ENCODE measurements around the gene SP5.
"Not testable (repeated sequence)": the region's sequence is repeated elsewhere in the genome, so short reads cannot be mapped to it uniquely, and the experiment has no call there.

The SP5 gene

DNA sequence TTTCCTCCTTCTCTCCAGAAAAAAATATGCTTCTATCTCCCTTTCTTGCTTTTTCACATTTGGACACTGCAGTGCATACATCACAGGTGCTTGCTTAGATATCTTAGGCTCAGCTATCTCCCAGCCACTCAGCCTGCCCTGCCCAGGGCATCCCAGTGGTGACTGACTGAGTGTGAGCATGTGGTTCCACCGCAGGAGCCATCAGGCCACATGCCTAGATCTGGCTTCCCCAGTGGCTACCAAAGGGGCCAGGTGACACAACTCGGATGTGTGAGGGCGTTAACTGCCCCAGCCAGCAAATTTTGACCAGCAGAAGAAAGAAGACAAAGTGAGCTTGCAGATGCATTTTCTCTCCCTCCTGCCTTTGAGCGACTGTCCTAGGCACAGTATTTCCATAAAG lies 25.5 kb downstream of the SP5 start:
- FAIRE-seq = no peak

DNA sequence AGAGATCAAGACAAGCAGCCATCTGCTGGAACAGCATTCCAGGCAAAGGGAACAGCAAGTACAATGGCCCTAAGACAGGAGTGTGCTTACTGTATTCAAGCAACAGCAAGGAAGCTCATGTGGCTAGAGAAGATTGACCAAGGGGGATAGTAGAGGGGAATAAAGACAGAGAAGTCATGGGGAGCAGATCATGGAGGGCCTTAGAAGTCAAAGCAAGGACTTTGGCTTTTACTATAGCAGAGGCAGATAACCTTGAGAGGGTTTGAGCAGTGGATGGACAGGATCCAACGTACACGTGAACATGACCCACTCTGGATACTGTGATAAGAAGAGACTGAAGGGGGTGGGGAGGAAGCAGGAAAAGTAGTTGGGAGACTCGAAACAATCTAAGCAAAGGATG lies 26.9 kb downstream of the SP5 start:
- no peak for FAIRE-seq

DNA sequence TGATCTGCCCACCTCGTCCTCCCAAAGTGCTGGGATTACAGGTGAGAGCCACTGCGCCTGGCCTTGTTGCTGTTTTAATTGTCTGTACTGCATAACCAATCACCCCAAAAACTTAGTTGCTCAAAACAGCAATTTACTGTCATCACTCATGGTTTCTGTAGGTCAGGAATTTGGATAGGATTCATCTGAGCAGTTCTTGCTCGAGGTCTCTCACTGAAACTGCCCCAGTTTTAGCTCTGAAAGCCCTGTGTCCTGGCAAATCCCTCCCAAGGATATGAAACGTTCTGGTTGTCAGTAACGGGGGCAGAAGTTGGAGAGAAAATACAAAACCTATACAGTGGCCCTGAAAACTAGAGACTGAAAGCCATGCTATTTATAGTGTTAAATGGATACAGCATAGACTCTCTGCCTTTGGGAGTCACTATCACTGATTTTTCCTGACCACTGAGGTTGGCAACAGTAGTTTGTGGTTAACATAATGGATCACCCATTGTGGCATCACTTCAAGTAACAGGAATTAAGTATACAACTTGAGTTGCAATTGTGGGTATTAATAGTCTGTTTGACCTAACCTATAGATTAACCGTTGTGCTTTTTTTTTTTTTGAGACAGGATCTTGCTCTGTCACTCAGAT lies 27.9 kb downstream of the SP5 start:
- FAIRE-seq = no peak

DNA sequence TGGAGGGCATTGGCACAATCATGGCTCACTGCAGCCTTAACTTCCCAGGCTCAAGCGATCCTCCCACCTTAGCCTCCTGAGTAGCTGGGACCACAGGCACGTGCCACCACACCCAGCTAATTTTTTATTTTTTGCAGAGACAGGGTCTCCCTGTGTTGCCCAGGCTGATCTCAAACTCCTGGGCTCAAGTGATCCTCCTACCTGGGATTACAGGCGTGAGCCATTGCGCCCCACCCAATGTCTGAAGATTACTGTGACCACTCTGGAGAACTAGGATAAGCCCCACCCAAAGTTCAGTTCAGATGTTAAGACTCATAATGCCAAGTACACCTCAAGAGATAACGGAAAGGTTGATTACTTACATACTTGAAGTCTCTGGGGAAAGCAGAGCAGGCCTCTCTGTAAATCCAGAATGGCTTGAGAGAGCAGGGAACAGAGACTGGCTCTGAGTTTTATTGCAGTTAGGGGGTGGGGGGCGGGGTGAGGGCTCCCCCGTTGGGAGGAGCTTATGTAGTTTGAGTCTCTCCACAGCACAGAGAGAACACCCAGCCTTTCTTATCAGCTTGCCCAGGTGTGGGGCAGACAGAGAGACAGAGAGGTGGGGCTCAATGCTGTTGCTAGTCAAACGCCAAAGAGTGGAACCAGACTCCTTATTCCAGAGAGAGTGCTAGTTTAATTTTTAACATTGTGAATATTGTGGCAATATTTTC lies 28.5 kb downstream of the SP5 start:
- no peak for FAIRE-seq

DNA sequence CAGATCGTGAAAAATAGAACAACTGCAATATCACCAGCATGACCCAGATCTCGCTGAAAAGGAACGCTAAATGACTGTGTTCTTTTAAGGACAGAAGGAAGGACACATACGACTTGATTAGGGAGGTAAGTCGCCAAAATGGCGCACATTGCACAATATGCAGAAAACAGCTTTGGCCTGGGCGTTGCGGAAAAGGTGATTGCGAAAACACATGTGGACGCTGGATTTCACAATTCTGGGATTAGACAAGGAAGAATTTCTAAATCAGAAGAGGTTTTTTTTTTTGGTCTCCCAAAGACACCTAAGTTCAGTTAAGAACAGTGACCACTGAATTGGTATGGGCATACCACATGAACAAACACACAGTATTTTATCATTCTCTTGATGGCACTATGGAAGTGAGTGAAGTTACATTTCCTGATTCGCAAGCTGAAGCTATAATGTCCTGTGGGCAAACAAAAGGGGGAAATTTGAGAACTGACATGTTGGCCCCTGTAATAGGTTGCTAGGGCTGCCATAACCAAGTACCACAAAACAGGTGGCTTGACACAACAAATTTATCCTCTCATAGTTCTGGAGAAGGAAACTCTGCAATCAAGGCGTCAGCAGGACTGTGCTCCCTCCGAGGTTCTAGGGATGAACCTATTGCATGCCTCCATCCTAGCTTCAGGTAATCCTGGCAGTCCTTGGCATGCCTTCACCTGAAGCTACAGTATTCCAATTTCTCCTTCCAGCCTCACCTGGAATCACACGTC lies 29.3 kb downstream of the SP5 start:
- FAIRE-seq = no peak

DNA sequence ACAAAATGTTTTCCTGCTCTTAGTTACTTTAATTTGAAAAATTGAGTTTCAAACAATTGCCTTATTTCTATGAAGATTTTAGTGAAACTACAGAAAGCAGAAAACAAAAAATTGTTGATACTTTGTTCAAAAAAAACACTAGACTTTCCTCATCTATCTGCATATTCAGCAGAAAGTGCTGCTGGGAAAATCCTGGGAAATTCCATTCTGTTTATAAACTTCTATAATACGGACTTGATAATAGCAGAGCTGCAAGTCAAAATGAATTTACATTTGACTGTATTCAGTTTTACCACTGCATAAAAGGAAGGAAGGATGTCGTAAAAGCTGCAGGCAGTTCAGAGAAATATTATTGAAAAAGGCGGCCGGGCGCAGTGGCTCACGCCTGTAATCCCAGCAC lies 30.2 kb downstream of the SP5 start:
- FAIRE-seq = no peak

DNA sequence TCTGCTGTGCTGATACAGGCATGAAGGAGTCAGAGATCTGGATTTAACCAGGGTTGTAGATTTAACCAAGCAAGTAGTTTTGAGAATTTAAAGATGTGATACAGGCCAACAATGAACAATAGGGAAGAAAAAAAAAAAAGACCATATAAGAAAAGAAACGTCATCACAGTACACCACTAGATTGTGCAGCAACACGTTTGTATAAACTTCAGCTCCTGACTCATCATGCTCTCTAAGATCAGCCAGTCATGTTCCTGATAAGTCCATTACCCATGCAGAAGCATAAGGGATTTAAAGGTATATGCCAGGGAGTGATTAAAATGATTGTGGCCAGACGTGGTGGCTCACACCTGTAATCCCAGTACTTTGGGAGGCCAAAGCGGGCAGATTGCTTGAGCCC lies 32.8 kb downstream of the SP5 start:
- no peak for FAIRE-seq

DNA sequence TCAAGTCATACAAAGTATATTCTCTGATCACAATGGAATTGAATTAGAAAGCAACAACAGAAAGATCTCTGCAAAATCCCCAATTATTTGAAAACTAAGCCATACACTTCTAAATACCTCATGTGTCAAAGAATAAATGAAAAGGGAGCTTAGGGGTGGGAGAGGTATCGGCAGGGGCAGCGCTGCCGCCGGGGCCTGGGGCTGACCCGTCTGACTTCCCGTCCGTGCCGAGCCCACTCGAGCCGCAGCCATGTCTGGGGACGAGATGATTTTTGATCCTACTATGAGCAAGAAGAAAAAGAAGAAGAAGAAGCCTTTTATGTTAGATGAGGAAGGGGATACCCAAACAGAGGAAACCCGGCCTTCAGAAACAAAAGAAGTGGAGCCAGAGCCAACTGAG lies 36.4 kb downstream of the SP5 start:
- not testable (repeated sequence) for FAIRE-seq

DNA sequence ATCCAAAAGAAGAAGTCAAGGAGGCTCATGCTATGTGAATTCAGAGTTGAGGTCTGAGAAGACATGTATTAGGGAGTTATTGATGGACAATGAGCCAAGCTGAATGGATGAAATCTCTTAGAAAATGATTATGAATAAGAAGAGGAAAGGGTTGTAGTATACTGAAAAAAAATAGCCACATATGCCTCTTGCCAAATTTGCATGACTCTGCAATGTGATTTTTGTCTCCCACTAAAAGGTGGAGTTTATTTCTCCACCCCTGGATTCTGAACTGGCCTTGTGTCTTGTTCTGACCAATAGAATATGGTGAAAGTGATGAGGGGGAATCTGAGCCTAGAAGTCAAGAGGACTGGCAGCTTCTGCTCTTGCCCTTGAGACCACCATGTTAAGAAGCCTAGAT lies 46.4 kb downstream of the SP5 start:
- no peak for FAIRE-seq

DNA sequence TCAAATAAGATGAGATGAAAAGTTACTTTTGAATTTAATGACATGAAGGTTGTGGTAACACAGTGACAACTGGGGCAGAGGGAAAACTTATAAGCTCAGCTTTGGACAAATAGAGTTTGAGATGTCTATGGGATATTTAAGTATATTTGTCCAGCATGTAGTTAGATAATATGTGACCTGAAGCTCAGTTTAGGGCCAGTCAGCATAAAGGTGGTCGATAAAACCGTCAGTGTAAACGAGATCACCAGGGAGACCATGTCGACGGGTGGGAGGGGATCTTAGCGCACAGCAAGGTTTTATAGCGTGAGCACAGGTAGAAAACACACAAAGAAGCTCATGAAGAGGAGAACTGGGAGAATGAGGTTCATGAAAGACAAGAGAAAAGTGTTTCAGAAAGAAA lies 47.6 kb downstream of the SP5 start:
- no peak for FAIRE-seq

DNA sequence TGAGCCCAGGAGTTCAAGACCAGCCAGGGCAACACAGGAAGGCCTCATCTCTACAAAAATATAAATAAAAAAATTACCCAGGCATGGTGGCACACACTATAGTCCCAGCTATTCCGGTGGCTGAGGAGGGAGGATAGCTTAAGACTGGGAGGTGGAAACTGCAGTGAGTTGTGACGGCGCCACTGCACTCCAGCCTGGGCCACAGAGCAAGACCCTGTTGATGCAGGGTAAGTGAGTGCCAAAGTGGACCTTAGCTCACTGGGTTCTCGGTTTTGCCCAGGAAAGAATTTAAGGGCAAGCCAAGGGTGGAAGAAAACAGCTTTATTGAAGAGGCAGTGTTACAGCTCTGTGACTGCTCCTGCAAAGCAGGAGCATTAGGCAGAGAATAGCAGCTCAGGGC lies 48.1 kb downstream of the SP5 start:
- no peak for FAIRE-seq

DNA sequence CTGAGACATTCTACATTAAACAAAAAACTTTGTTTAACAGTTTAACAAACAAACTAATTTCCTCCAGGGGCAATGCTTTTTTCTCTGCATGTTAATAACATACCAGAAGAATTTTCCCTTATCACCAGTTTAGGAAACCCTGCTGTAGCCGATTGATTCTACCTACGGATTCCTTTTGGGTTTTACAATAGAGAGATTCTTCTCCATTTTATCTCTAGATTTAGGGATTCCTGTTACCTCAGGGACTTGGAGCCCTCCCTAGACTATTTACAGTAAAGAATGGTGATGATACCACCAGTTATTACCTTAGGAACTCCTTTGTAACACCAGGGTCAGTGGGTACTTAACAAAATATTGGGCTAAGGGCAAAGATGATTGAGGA lies 49.7 kb downstream of the SP5 start:
- no peak for FAIRE-seq

DNA sequence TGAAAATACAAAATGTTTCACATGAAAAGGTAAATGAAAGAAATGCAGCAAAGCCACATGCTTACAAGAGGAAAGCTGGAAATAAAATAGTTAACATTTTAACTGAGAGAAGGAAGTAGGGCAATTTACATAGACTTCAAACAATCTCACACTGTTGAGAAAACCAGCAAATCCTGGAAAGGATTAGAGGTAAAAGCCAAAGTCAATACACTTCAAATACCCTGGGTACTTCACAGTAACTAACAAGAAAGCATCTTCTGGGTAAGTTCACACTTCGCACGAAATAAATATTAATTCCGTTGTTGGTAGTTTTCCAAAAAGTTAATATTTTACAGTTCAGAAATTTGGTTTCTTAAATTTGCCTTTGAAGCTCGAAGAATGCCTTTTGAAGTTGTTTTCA lies 51.6 kb downstream of the SP5 start:
- no peak for FAIRE-seq
